HUES48 (cell line): ENCODE results near the gene IGDCC3.

Source experiments
- H3K27ac ChIP-seq: one replicate; pipeline ENCODE4 v1.7.0; 2013; ENCODE audit warnings: low read depth, low read length, inconsistent platforms
- H3K27me3 ChIP-seq: 2 replicates; pipeline ENCODE4 v1.6.1; 2013; ENCODE audit warnings: mild to moderate bottlenecking, low read length; ENCODE audit not compliant: control insufficient read depth, insufficient read depth
- H3K36me3 ChIP-seq: 2 replicates; pipeline ENCODE4 v1.6.1; 2013; ENCODE audit warnings: low read length; ENCODE audit not compliant: control insufficient read depth, insufficient read depth
- H3K4me1 ChIP-seq: 2 replicates; pipeline ENCODE4 v1.6.1; 2013; ENCODE audit warnings: mild to moderate bottlenecking, low read length; ENCODE audit not compliant: control insufficient read depth, insufficient read depth
- H3K4me3 ChIP-seq: 2 replicates; pipeline ENCODE4 v1.5.1; 2013; ENCODE audit warnings: mild to moderate bottlenecking, low read depth, low read length
- H3K9ac ChIP-seq: 2 replicates; pipeline ENCODE4 v1.6.1; 2013; ENCODE audit warnings: mild to moderate bottlenecking, low read depth, low read length, moderate library complexity
- H3K9me3 ChIP-seq: 2 replicates; pipeline ENCODE4 v1.6.1; 2013; ENCODE audit warnings: low read length; ENCODE audit not compliant: control insufficient read depth, insufficient read depth

The IGDCC3 gene

GRCh38 chr15:65377105-65377975 is 462 bp downstream of the IGDCC3 start:
- Histone ChIP-seq H3K36me3 (no peaks in the 10 kb centered on the region), H3K27me3 (peaks cover 46% of the 10 kb centered on the region), H3K9ac (peak overlapping the region; percentile 34; the same call in 1 of the 2 replicates), H3K9me3 (no peaks in the 10 kb centered on the region), H3K4me1 (peaks cover 19% of the 10 kb centered on the region), H3K27ac (peak overlapping the region; percentile 56), H3K4me3 (peak overlapping the region; percentile 88)

GRCh38 chr15:65376767-65377104 is 1.1 kb downstream of the IGDCC3 start:
- no peaks in the 10 kb centered on the region for H3K36me3 ChIP-seq
- no peaks in the 10 kb centered on the region for H3K9me3 ChIP-seq
- peak overlapping the region; percentile 34; the same call in 1 of the 2 replicates for H3K9ac ChIP-seq
- peak overlapping the region; percentile 88 for H3K4me3 ChIP-seq
- H3K4me1 ChIP-seq, result peaks cover 25% of the 10 kb centered on the region
- peaks cover 46% of the 10 kb centered on the region for H3K27me3 ChIP-seq
- no peak overlapping the region for H3K27ac ChIP-seq

GRCh38 chr15:65375871-65376607 is 1.8 kb downstream of the IGDCC3 start:
- H3K36me3 ChIP-seq, result no peaks in the 10 kb centered on the region
- H3K4me1 ChIP-seq, result peaks cover 25% of the 10 kb centered on the region
- no peaks in the 10 kb centered on the region for H3K9me3 ChIP-seq
- peak overlapping the region; percentile 88 for H3K4me3 ChIP-seq
- H3K27me3 ChIP-seq, result peaks cover 46% of the 10 kb centered on the region
- H3K9ac ChIP-seq, result no peak overlapping the region
- H3K27ac ChIP-seq, result no peak overlapping the region

GRCh38 chr15:65374821-65375401 is 2.9 kb downstream of the IGDCC3 start:
- no peaks in the 10 kb centered on the region for H3K36me3 ChIP-seq
- no peak overlapping the region for H3K4me3 ChIP-seq
- H3K27ac ChIP-seq, result no peak overlapping the region
- H3K4me1 ChIP-seq, result peaks cover 25% of the 10 kb centered on the region
- peaks cover 42% of the 10 kb centered on the region for H3K27me3 ChIP-seq
- H3K9me3 ChIP-seq, result no peaks in the 10 kb centered on the region
- no peak overlapping the region for H3K9ac ChIP-seq

- no peak overlapping the region for H3K4me3 ChIP-seq
Observed at GRCh38 chr15:65374334-65374733, 3.5 kb downstream of the IGDCC3 start.

GRCh38 chr15:65373163-65373651 is 4.6 kb downstream of the IGDCC3 start:
- Histone ChIP-seq H3K27ac (peak overlapping the region; percentile 23), H3K9me3 (no peaks in the 10 kb centered on the region), H3K9ac (no peak overlapping the region), H3K4me1 (peaks cover 35% of the 10 kb centered on the region), H3K36me3 (no peaks in the 10 kb centered on the region), H3K4me3 (no peak overlapping the region), H3K27me3 (peaks cover 26% of the 10 kb centered on the region)

More at GRCh38 chr15:65374334-65374733, 3.5 kb downstream of the IGDCC3 start:
- H3K9me3 ChIP-seq, result no peaks in the 10 kb centered on the region
- H3K4me1 ChIP-seq, result peaks cover 31% of the 10 kb centered on the region
- H3K27me3 ChIP-seq, result peaks cover 37% of the 10 kb centered on the region
- no peak overlapping the region for H3K9ac ChIP-seq
- H3K27ac ChIP-seq, result no peak overlapping the region
- H3K36me3 ChIP-seq, result no peaks in the 10 kb centered on the region

GRCh38 chr15:65372787-65373067 is 5.1 kb downstream of the IGDCC3 start:
- Histone ChIP-seq H3K36me3 (no peaks in the 10 kb centered on the region), H3K27ac (no peak overlapping the region), H3K4me1 (peaks cover 37% of the 10 kb centered on the region), H3K27me3 (peaks cover 25% of the 10 kb centered on the region), H3K4me3 (no peak overlapping the region), H3K9me3 (no peaks in the 10 kb centered on the region), H3K9ac (no peak overlapping the region)

- H3K9ac ChIP-seq, result no peak overlapping the region
- H3K27me3 ChIP-seq, result peaks cover 24% of the 10 kb centered on the region
- H3K4me3 ChIP-seq, result no peak overlapping the region
- peaks cover 41% of the 10 kb centered on the region for H3K4me1 ChIP-seq
- H3K36me3 ChIP-seq, result no peaks in the 10 kb centered on the region
- no peaks in the 10 kb centered on the region for H3K9me3 ChIP-seq
- H3K27ac ChIP-seq, result peak overlapping the region; percentile 21
Observed at GRCh38 chr15:65371976-65372786, 5.6 kb downstream of the IGDCC3 start.

GRCh38 chr15:65370885-65371284 is 6.9 kb downstream of the IGDCC3 start:
- peaks cover 45% of the 10 kb centered on the region for H3K4me1 ChIP-seq
- H3K9ac ChIP-seq, result no peak overlapping the region
- no peak overlapping the region for H3K27ac ChIP-seq
- no peaks in the 10 kb centered on the region for H3K9me3 ChIP-seq
- no peak overlapping the region for H3K4me3 ChIP-seq
- no peaks in the 10 kb centered on the region for H3K36me3 ChIP-seq
- peaks cover 12% of the 10 kb centered on the region for H3K27me3 ChIP-seq

GRCh38 chr15:65369651-65370050 is 8.2 kb downstream of the IGDCC3 start:
- H3K27me3 ChIP-seq, result no peaks in the 10 kb centered on the region; the same call in 1 of the 2 replicates
- no peak overlapping the region for H3K9ac ChIP-seq
- H3K36me3 ChIP-seq, result no peaks in the 10 kb centered on the region
- H3K4me1 ChIP-seq, result peaks cover 52% of the 10 kb centered on the region
- peak overlapping the region; percentile 93 for H3K27ac ChIP-seq
- H3K9me3 ChIP-seq, result no peaks in the 10 kb centered on the region
- no peak overlapping the region for H3K4me3 ChIP-seq
